Skeletal muscle satellite cell (primary cell): Measurements from ENCODE around the gene MED16.

ENCODE experiments used
- H3K27me3 ChIP-seq: 2 replicates; pipeline ENCODE4 v1.7.0; 2013; ENCODE audit warnings: low read length; ENCODE audit not compliant: control insufficient read depth, insufficient read depth
- H3K36me3 ChIP-seq: 2 replicates; pipeline ENCODE4 v1.7.0; 2013; ENCODE audit warnings: mild to moderate bottlenecking, control low read depth, low read length; ENCODE audit not compliant: insufficient read depth
- H3K4me1 ChIP-seq: 2 replicates; pipeline ENCODE4 v1.7.0; 2013; ENCODE audit warnings: low read length; ENCODE audit not compliant: control insufficient read depth, insufficient read depth
- H3K4me2 ChIP-seq: 2 replicates; pipeline ENCODE4 v1.7.0; 2013; ENCODE audit warnings: mild to moderate bottlenecking, low read length
- H3K4me3 ChIP-seq: 2 replicates; pipeline ENCODE4 v1.7.0; 2013; ENCODE audit warnings: low read length
- H3K9ac ChIP-seq: 2 replicates; pipeline ENCODE4 v1.7.0; 2013; ENCODE audit warnings: mild to moderate bottlenecking, low read depth, low read length, moderate library complexity
- H3K9me3 ChIP-seq: replicated peaks from 2 replicates; pipeline ENCODE4 v1.7.0; 2013; ENCODE audit warnings: mild to moderate bottlenecking, control low read depth, low read length

Gene MED16

GRCh38 chr19:926323-926588 lies 33.3 kb upstream of the MED16 start:
- Histone ChIP-seq H3K9me3 (no peaks in the 10 kb centered on the region), H3K4me3 (peak overlapping the region; percentile 93), H3K36me3 (peaks cover 7% of the 10 kb centered on the region), H3K9ac (peak overlapping the region; percentile 86), H3K4me2 (peak overlapping the region; percentile 89), H3K4me1 (peaks cover 8% of the 10 kb centered on the region), H3K27me3 (peaks cover 1% of the 10 kb centered on the region)

GRCh38 chr19:925526-926322 lies 32.7 kb upstream of the MED16 start, which contains the start of gene ARID3A:
Gene ARID3A, plus strand, starts transcription at chr19:926035. Its CDS starts 3,494 bp downstream, at chr19:929529.
- Histone ChIP-seq H3K4me1 (peaks cover 8% of the 10 kb centered on the region), H3K9me3 (no peaks in the 10 kb centered on the region), H3K9ac (peak within 1 kb of the TSS; percentile 86), H3K27me3 (peaks cover 7% of the 10 kb centered on the region), H3K36me3 (peaks cover 7% of the 10 kb centered on the region), H3K4me2 (peak within 1 kb of the TSS; percentile 89), H3K4me3 (peak within 1 kb of the TSS; percentile 93)

- H3K4me1 ChIP-seq, result peaks cover 8% of the 10 kb centered on the region
- H3K27me3 ChIP-seq, result peaks cover 9% of the 10 kb centered on the region
- H3K9ac ChIP-seq, result peak overlapping the region; percentile 85
- peak overlapping the region; percentile 93 for H3K4me3 ChIP-seq
- H3K9me3 ChIP-seq, result no peaks in the 10 kb centered on the region
- H3K4me2 ChIP-seq, result peak overlapping the region; percentile 89
- peaks cover 7% of the 10 kb centered on the region for H3K36me3 ChIP-seq
Observed at GRCh38 chr19:925087-925525, 32.1 kb upstream of the MED16 start.

- no peaks in the 10 kb centered on the region for H3K9me3 ChIP-seq
- H3K4me3 ChIP-seq, result peak overlapping the region; percentile 93
- peak overlapping the region; percentile 89 for H3K4me2 ChIP-seq
- peaks cover 13% of the 10 kb centered on the region for H3K27me3 ChIP-seq
- peak overlapping the region; percentile 85 for H3K9ac ChIP-seq
- peaks cover 4% of the 10 kb centered on the region for H3K36me3 ChIP-seq
- peaks cover 8% of the 10 kb centered on the region for H3K4me1 ChIP-seq
Observed at GRCh38 chr19:924553-925086, 31.6 kb upstream of the MED16 start.

- H3K9me3 ChIP-seq, result no peaks in the 10 kb centered on the region
- H3K4me1 ChIP-seq, result peaks cover 19% of the 10 kb centered on the region
- H3K9ac ChIP-seq, result no peak overlapping the region
- H3K4me3 ChIP-seq, result no peak overlapping the region
- H3K4me2 ChIP-seq, result peak overlapping the region; percentile 63
- H3K27me3 ChIP-seq, result peaks cover 34% of the 10 kb centered on the region
- no peaks in the 10 kb centered on the region for H3K36me3 ChIP-seq
Observed at GRCh38 chr19:920051-920864, 27.3 kb upstream of the MED16 start.

- Histone ChIP-seq H3K27me3 (peaks cover 34% of the 10 kb centered on the region), H3K9ac (no peak overlapping the region), H3K9me3 (no peaks in the 10 kb centered on the region), H3K4me1 (peaks cover 13% of the 10 kb centered on the region), H3K4me2 (no peak overlapping the region), H3K36me3 (no peaks in the 10 kb centered on the region), H3K4me3 (no peak overlapping the region)
Observed at GRCh38 chr19:919199-920050, 26.4 kb upstream of the MED16 start.

GRCh38 chr19:918481-919198 lies 25.7 kb upstream of the MED16 start:
- no peak overlapping the region for H3K4me2 ChIP-seq
- no peaks in the 10 kb centered on the region for H3K9me3 ChIP-seq
- H3K9ac ChIP-seq, result no peak overlapping the region
- H3K36me3 ChIP-seq, result no peaks in the 10 kb centered on the region
- peaks cover 15% of the 10 kb centered on the region for H3K4me1 ChIP-seq
- peaks cover 34% of the 10 kb centered on the region for H3K27me3 ChIP-seq
- no peak overlapping the region for H3K4me3 ChIP-seq

GRCh38 chr19:918152-918437 lies 25.1 kb upstream of the MED16 start:
- H3K4me3 ChIP-seq, result no peak overlapping the region
- H3K27me3 ChIP-seq, result peaks cover 34% of the 10 kb centered on the region
- H3K4me1 ChIP-seq, result peaks cover 17% of the 10 kb centered on the region
- H3K36me3 ChIP-seq, result no peaks in the 10 kb centered on the region
- no peak overlapping the region for H3K9ac ChIP-seq
- H3K4me2 ChIP-seq, result no peak overlapping the region
- no peaks in the 10 kb centered on the region for H3K9me3 ChIP-seq

- Histone ChIP-seq H3K9me3 (no peaks in the 10 kb centered on the region), H3K4me2 (peak within 1 kb of the TSS; percentile 73), H3K4me3 (peak within 1 kb of the TSS; percentile 58), H3K9ac (no peak within 1 kb of the TSS), H3K4me1 (peaks cover 17% of the 10 kb centered on the region), H3K36me3 (no peaks in the 10 kb centered on the region), H3K27me3 (peaks cover 34% of the 10 kb centered on the region)
Observed at GRCh38 chr19:917323-918151, 24.6 kb upstream of the MED16 start, which contains the start of gene KISS1R. Gene KISS1R, plus strand, starts transcription at chr19:917333. Its CDS starts 170 bp downstream, at chr19:917503.

- H3K4me1 ChIP-seq, result peaks cover 15% of the 10 kb centered on the region
- H3K9ac ChIP-seq, result no peak overlapping the region
- H3K4me2 ChIP-seq, result peak overlapping the region; percentile 73
- H3K27me3 ChIP-seq, result peaks cover 34% of the 10 kb centered on the region
- H3K36me3 ChIP-seq, result no peaks in the 10 kb centered on the region
- no peak overlapping the region for H3K4me3 ChIP-seq
- no peaks in the 10 kb centered on the region for H3K9me3 ChIP-seq
Observed at GRCh38 chr19:916645-917322, 23.8 kb upstream of the MED16 start.
